HG03064 (cell line): ENCODE results near the gene PGAM2.

Experiments used
- ATAC-seq: cut with Tn5 transposase; IDR thresholded peaks from one replicate; pipeline ENCODE4 v1.9.1; 2021; ENCODE audit warnings: low read depth; ENCODE audit not compliant: unreplicated experiment

Gene PGAM2

DNA sequence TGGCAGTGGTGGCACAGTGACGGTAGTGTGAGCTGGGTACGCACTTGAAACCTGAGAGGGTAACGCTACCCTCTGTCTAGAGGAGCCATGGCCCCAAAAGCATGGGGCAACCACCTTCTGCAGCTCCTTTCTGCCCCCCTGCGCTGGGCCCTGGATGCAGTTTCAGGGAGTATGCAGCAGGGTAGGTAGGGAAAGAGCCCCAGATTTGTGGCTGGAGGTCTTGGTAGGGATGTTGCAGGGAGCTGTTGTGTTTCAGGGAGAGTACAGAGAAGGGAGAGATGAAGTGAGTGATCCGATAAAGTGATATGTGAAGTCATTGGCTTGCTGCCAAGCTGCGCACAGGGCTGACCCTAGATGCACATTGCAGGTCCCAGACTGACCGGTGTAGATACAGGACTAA lies 2.7 kb upstream of the PGAM2 start:
- ATAC-seq, result no peak

DNA sequence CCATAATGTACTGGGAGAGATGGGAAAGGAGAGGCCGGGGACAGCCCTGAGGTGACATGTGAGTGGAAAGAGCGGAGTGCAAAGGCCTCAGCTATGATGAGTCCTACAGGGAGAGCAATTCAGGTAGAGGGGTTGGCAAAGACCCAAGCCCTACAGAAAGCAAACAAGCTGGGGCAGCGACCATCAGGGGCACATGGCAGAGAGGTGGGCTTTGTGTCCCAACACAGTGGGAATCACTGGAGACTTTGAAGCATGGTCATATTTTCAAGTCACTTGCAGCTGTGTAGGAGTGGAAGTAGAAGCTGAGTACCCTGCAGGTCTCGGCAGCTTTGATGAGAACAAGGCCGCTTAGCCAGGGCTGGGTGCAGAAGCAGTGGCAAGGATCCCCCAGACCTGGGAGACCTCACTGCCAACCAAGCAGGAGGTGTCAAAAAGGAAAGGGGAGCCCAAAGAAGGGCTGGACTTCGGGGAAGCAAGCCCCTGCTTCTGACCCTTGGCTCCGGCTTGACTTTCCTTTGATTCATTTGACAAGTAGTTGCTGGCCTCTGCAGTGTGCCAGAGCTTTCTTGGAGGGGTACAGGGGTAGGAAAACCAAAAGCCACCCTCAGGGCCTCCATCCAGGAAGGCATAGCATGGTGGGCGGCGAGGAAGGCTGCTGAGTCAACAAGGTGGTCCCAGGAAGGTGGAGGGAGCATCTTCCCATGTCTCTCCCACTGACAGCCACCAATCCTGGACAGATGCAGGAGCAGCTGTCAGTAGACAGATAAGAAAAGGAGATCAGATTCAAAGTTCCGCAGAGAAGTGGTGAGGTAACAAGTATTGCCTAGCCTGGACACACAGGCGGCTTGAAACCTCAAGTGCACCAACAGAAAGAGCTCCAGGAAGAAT lies 1.9 kb upstream of the PGAM2 start:
- no peak for ATAC-seq

GRCh38 chr7:44066494-44067063 lies 1.2 kb upstream of the PGAM2 start:
- no peak for ATAC-seq

DNA sequence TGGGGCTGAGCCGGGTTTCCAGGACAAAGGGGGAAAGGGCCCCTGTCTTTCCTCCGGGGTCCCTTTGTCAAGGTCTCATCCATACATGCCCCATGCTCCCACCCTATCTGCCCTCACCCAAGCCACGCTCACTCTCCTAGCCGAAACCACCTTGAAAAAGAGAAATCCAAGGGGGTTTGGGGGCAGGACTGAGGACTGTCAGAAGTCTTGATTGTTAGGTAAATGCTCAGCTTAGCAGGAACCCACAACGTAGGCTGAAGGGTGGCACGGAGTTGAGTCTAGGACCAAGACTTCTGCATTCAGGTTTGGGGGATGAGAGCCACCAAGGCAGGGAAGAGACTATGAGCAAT lies 719 bp upstream of the PGAM2 start:
- ATAC-seq, result no peak

- ATAC-seq, result no peak
Measured at GRCh38 chr7:44064791-44065430, 456 bp downstream of the PGAM2 start.

- no peak for ATAC-seq
Measured at GRCh38 chr7:44063894-44064651, 1.3 kb downstream of the PGAM2 start.

DNA sequence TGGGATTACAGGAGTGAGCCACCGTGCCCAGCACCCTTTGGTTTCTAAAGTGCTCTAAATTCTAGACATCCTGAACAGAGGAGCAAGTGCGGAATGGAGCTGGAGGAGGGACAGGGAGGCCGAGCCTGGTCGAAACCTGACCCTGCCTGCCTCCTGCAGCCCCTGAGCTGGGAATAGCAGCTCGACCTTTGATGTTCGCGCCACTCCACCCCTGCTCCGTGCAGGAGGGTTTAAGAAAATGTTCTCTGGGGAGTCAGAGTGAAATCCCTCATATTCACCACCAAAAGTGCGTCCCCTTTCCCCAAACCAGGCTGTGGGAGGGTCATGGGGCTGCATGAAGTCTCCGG lies 1.8 kb downstream of the PGAM2 start:
- ATAC-seq, result no peak

- ATAC-seq, result no peak
Measured at GRCh38 chr7:44062903-44063295, 2.5 kb downstream of the PGAM2 start.

- ATAC-seq, result no peak
Measured at GRCh38 chr7:44062180-44062902, 3.0 kb downstream of the PGAM2 start.

DNA sequence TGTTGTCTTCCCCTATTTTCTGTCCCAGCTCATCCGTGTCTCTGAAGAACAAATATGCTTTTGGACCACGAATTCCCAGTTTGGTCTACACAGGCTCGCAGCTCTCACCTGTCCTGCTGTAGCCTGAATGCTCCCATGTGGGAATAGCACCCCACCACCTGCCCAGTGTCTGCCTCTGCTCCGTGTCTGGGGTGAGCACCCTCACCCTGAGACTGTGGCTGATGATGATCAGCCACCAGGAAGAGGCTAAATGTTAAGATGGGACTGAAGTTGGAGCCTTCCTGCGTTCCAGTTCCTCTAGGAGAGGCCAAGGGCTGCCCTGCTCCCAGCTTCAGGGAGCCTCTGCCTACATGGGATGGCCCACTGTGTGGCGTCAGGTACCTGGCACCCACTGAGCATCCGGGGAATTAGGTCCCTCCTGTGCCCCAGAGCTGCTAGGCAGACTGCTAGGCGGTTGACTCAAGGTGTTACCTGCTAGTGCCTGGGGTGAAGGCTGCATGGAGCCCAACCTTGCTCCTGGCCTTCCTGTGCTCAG lies 3.7 kb downstream of the PGAM2 start:
- ATAC-seq, result no peak

GRCh38 chr7:44060948-44061644 lies 4.3 kb downstream of the PGAM2 start:
- no peak for ATAC-seq

- ATAC-seq, result no peak
Measured at GRCh38 chr7:44060091-44060947, 5.0 kb downstream of the PGAM2 start.

- no peak for ATAC-seq
Measured at GRCh38 chr7:44059219-44060090, 5.9 kb downstream of the PGAM2 start.

GRCh38 chr7:44058759-44059218 lies 6.6 kb downstream of the PGAM2 start:
- ATAC-seq, result no peak

DNA sequence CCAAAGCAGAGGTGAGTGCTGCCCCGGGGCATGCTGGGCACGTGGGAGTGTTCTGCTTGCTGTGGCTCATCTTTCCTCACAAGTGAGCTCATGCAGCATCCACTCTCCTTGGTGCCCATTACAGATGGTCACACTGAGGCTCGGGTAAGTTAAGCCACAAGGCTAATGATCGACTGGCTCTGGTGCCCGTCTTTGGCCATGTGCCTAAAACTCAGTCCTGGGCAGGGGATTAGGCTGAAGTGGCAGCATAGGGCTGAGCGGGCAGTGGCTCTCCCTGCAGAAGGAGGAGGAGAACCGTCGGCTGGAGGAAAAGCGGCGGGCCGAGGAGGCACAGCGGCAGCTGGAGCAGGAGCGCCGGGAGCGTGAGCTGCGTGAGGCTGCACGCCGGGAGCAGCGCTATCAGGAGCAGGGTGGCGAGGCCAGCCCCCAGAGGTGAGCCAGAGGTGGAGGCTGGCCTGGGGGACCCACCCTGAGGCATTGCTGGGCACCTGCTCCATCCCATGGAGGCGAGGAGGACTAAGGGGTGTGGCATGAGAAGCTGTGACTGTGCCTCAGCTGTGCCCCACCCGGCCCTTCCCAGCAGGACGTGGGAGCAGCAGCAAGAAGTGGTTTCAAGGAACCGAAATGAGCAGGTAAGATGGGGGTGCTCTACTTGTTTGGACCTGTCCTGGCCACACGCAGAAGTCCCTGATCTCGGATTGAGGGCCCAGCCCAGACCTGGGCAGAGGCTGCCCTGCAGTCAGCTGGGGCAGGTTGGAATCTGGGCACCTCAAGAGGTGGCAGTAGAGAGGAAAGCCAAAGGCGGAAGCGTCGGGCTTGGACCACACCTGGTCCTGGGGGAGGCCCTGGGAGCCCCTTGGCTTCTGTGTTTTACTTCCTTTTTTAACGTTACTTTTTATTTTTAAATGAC lies 7.3 kb downstream of the PGAM2 start:
- no peak for ATAC-seq

DNA sequence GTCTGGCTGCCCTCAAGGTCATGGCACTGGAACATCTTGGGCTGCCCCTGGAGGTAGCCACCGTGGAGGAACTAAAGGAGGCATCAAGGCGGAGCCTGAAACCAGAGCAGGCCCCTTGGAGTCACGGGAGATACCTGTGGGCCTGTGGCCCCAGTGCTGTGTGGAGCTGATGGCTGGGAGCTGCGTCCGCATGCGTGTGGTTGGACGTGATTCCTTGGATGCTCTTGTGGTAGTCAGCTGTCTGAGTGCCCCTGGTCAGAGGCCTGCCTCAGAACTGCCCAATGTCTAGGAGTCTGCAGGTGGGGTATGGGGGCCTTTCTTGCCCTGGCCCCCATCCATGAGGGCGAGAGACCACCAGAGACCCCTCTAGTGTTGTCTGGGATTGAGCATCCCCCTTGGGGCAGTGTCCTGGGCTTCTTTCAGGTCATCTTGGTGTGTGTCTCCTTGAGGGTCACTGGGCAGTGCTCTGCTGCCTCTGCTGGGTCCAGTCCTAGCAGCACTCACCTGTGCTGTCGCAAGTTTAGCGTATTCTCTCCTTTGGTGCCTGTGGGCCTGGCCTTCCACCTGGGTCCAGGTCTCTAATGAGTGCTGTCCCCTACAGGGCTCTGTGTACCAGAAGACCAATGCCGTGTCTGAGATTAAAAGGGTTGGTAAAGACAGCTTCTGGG lies 8.1 kb downstream of the PGAM2 start:
- no peak for ATAC-seq
